Activated effector memory CD4-positive, alpha-beta T cell treated with Interleukin-2 at 50 U/mL for 16 hours (primary cell): Measurements from ENCODE around the gene EYA2.

Experiments used
- DNase-seq: peaks from one replicate; pipeline ENCODE4 v3.0.0-alpha.2; 2020

The EYA2 gene

GRCh38 chr20:47013606-47014005, 119.0 kb downstream of the EYA2 start:
- no peak for DNase-seq

- DNase-seq: no peak
Measured at GRCh38 chr20:47016068-47016664, 121.5 kb downstream of the EYA2 start.

- DNase-seq: no peak
Measured at GRCh38 chr20:47018381-47018780, 123.7 kb downstream of the EYA2 start.

GRCh38 chr20:47019121-47019824, 124.6 kb downstream of the EYA2 start:
- no peak for DNase-seq

- DNase-seq: no peak
Measured at GRCh38 chr20:47020231-47020630, 125.6 kb downstream of the EYA2 start.

GRCh38 chr20:47021850-47022249, 127.2 kb downstream of the EYA2 start:
- DNase-seq: no peak

- DNase-seq: no peak
Measured at GRCh38 chr20:47024461-47024937, 129.9 kb downstream of the EYA2 start.

GRCh38 chr20:47027042-47027441, 132.4 kb downstream of the EYA2 start:
- DNase-seq: no peak

- no peak for DNase-seq
Measured at GRCh38 chr20:47027456-47027855, 132.8 kb downstream of the EYA2 start.

- no peak for DNase-seq
Measured at GRCh38 chr20:47028487-47028886, 133.8 kb downstream of the EYA2 start.

- no peak for DNase-seq
Measured at GRCh38 chr20:47029845-47030244, 135.2 kb downstream of the EYA2 start.

- DNase-seq: no peak
Measured at GRCh38 chr20:47030271-47030810, 135.7 kb downstream of the EYA2 start.

- no peak for DNase-seq
Measured at GRCh38 chr20:47031004-47031403, 136.4 kb downstream of the EYA2 start.

- no peak for DNase-seq
Measured at GRCh38 chr20:47031821-47032220, 137.2 kb downstream of the EYA2 start.

GRCh38 chr20:47032933-47033578, 138.4 kb downstream of the EYA2 start:
- no peak for DNase-seq

GRCh38 chr20:47033665-47034064, 139.0 kb downstream of the EYA2 start:
- DNase-seq: no peak

- no peak for DNase-seq
Measured at GRCh38 chr20:47035026-47035590, 140.5 kb downstream of the EYA2 start.

- no peak for DNase-seq
Measured at GRCh38 chr20:47036091-47036870, 141.6 kb downstream of the EYA2 start.

- no peak for DNase-seq
Measured at GRCh38 chr20:47038566-47039560, 144.2 kb downstream of the EYA2 start.

- DNase-seq: no peak
Measured at GRCh38 chr20:47040506-47041125, 146.0 kb downstream of the EYA2 start.

GRCh38 chr20:47041396-47041899, 146.8 kb downstream of the EYA2 start:
- DNase-seq: no peak
